ENCODE data around the gene MS4A10. TPM values are rescaled to one million over a fixed set of nuclear protein-coding genes. Genes with fewer than 3 reads are reported as not detected.
A peak's percentile ranks its signal among the peaks of the same experiment; 100 is the strongest.

The MS4A10 gene
- total and polyA plus RNA-seq, 4 donors: 5.5 TPM; not detected in 3

- intact Hi-C loops (cut with DNase I): no loop called here
- no peak overlapping the region for H3K4me3 ChIP-seq (ENCODE audit: low read length in 2 of 2)
- no peak overlapping the region for H3K27ac ChIP-seq (ENCODE audit: low read depth in 1 of 2, low read length in 2 of 2)
- peaks cover 0 to 2% of the 10 kb centered on the region in 2 donors for H3K27me3 ChIP-seq (ENCODE audit: control insufficient read depth in 1 of 2, insufficient read depth in 2 of 2, low read length in 1 of 2)
- WGBS, 2 donors: 71 to 80% methylated on average over 11 of the region's 11 CpGs
- no peaks in the 10 kb centered on the region for H3K9me3 ChIP-seq (ENCODE audit: control insufficient read depth, low read length)
- no peaks in the 10 kb centered on the region for H3K4me1 ChIP-seq (ENCODE audit: control insufficient read depth in 1 of 2, insufficient read depth in 2 of 2, low read length in 2 of 2)
- no peak for ATAC-seq (ENCODE audit: low FRiP score)
- no peaks in the 10 kb centered on the region for H3K36me3 ChIP-seq (ENCODE audit: control insufficient read depth in 1 of 2, insufficient read depth in 2 of 2, low read length in 1 of 2)
- DNase-seq: peak in 1 of 2 donors; percentile 41
Measured at GRCh38 chr11:60762851-60763691, 22.1 kb upstream of the MS4A10 start.

- peaks cover 0 to 2% of the 10 kb centered on the region in 2 donors for H3K27me3 ChIP-seq (ENCODE audit: control insufficient read depth in 1 of 2, insufficient read depth in 2 of 2, low read length in 1 of 2)
- H3K4me3 ChIP-seq (ENCODE audit: low read length in 2 of 2): no peak overlapping the region
- ATAC-seq (ENCODE audit: low FRiP score) (no peak), DNase-seq (peak in 1 of 2 donors; percentile 24)
- intact Hi-C loops (cut with DNase I): no loop called here
- H3K36me3 ChIP-seq (ENCODE audit: control insufficient read depth in 1 of 2, insufficient read depth in 2 of 2, low read length in 1 of 2): no peaks in the 10 kb centered on the region
- H3K27ac ChIP-seq (ENCODE audit: low read depth in 1 of 2, low read length in 2 of 2): no peak overlapping the region
- no peaks in the 10 kb centered on the region for H3K4me1 ChIP-seq (ENCODE audit: control insufficient read depth in 1 of 2, insufficient read depth in 2 of 2, low read length in 2 of 2)
- no peaks in the 10 kb centered on the region for H3K9me3 ChIP-seq (ENCODE audit: control insufficient read depth, low read length)
- WGBS, 2 donors: 85 to 87% methylated on average over 11 of the region's 11 CpGs
Measured at GRCh38 chr11:60763692-60764369, 21.3 kb upstream of the MS4A10 start.

GRCh38 chr11:60764879-60765278 is 20.3 kb upstream of the MS4A10 start:
- ATAC-seq (ENCODE audit: low FRiP score) (no peak), DNase-seq (no peak)
- 42 to 44% methylated on average over 1 of the region's 1 CpG for WGBS, 2 donors
- H3K27me3 ChIP-seq (ENCODE audit: control insufficient read depth in 1 of 2, insufficient read depth in 2 of 2, low read length in 1 of 2): peaks cover 0 to 2% of the 10 kb centered on the region in 2 donors
- no peaks in the 10 kb centered on the region for H3K4me1 ChIP-seq (ENCODE audit: control insufficient read depth in 1 of 2, insufficient read depth in 2 of 2, low read length in 2 of 2)
- H3K36me3 ChIP-seq (ENCODE audit: control insufficient read depth in 1 of 2, insufficient read depth in 2 of 2, low read length in 1 of 2): no peaks in the 10 kb centered on the region
- H3K27ac ChIP-seq (ENCODE audit: low read depth in 1 of 2, low read length in 2 of 2): no peak overlapping the region
- H3K9me3 ChIP-seq (ENCODE audit: control insufficient read depth, low read length): no peaks in the 10 kb centered on the region
- no peak overlapping the region for H3K4me3 ChIP-seq (ENCODE audit: low read length in 2 of 2)
- intact Hi-C loops (cut with DNase I): no loop called here

GRCh38 chr11:60765355-60765754 is 19.8 kb upstream of the MS4A10 start:
- intact Hi-C loops (cut with DNase I): no loop called here
- peaks cover 0 to 2% of the 10 kb centered on the region in 2 donors for H3K27me3 ChIP-seq (ENCODE audit: control insufficient read depth in 1 of 2, insufficient read depth in 2 of 2, low read length in 1 of 2)
- no peak for DNase-seq
- H3K4me3 ChIP-seq (ENCODE audit: low read length in 2 of 2): no peak overlapping the region
- 90 to 94% methylated on average over 5 of the region's 5 CpGs for WGBS, 2 donors
- no peaks in the 10 kb centered on the region for H3K4me1 ChIP-seq (ENCODE audit: control insufficient read depth in 1 of 2, insufficient read depth in 2 of 2, low read length in 2 of 2)
- no peaks in the 10 kb centered on the region for H3K36me3 ChIP-seq (ENCODE audit: control insufficient read depth in 1 of 2, insufficient read depth in 2 of 2, low read length in 1 of 2)
- no peak for ATAC-seq (ENCODE audit: low FRiP score)
- H3K27ac ChIP-seq (ENCODE audit: low read depth in 1 of 2, low read length in 2 of 2): no peak overlapping the region
- H3K9me3 ChIP-seq (ENCODE audit: control insufficient read depth, low read length): no peaks in the 10 kb centered on the region

- 59% methylated on average over 10 of the region's 10 CpGs for WGBS, 2 donors
- H3K27ac ChIP-seq (ENCODE audit: low read depth in 1 of 2, low read length in 2 of 2): no peak overlapping the region
- no peak for ATAC-seq (ENCODE audit: low FRiP score)
- peak in 1 of 2 donors; percentile 9 for DNase-seq
- no peaks in the 10 kb centered on the region for H3K4me1 ChIP-seq (ENCODE audit: control insufficient read depth in 1 of 2, insufficient read depth in 2 of 2, low read length in 2 of 2)
- H3K9me3 ChIP-seq (ENCODE audit: control insufficient read depth, low read length): no peaks in the 10 kb centered on the region
- no peak overlapping the region for H3K4me3 ChIP-seq (ENCODE audit: low read length in 2 of 2)
- H3K36me3 ChIP-seq (ENCODE audit: control insufficient read depth in 1 of 2, insufficient read depth in 2 of 2, low read length in 1 of 2): no peaks in the 10 kb centered on the region
- intact Hi-C loops (cut with DNase I): no loop called here
- peaks cover 0 to 2% of the 10 kb centered on the region in 2 donors for H3K27me3 ChIP-seq (ENCODE audit: control insufficient read depth in 1 of 2, insufficient read depth in 2 of 2, low read length in 1 of 2)
Measured at GRCh38 chr11:60766547-60766946, 18.6 kb upstream of the MS4A10 start.

- intact Hi-C loops (cut with DNase I): no loop called here
- Histone ChIP-seq H3K4me3 (ENCODE audit: low read length in 2 of 2) (no peak overlapping the region), H3K27ac (ENCODE audit: low read depth in 1 of 2, low read length in 2 of 2) (no peak overlapping the region), H3K36me3 (ENCODE audit: control insufficient read depth in 1 of 2, insufficient read depth in 2 of 2, low read length in 1 of 2) (no peaks in the 10 kb centered on the region), H3K9me3 (ENCODE audit: control insufficient read depth, low read length) (no peaks in the 10 kb centered on the region), H3K4me1 (ENCODE audit: control insufficient read depth in 1 of 2, insufficient read depth in 2 of 2, low read length in 2 of 2) (no peaks in the 10 kb centered on the region), H3K27me3 (ENCODE audit: control insufficient read depth in 1 of 2, insufficient read depth in 2 of 2, low read length in 1 of 2) (peaks cover 0 to 2% of the 10 kb centered on the region in 2 donors)
- ATAC-seq (ENCODE audit: low FRiP score) (no peak), DNase-seq (peak in 1 of 2 donors; percentile 45)
- WGBS, 2 donors: 27 to 29% methylated on average over 26 of the region's 26 CpGs
Measured at GRCh38 chr11:60767388-60767811, 17.7 kb upstream of the MS4A10 start.

- H3K9me3 ChIP-seq (ENCODE audit: control insufficient read depth, low read length): no peaks in the 10 kb centered on the region
- intact Hi-C loops (cut with DNase I): no loop called here
- peaks cover 0 to 2% of the 10 kb centered on the region in 2 donors for H3K27me3 ChIP-seq (ENCODE audit: control insufficient read depth in 1 of 2, insufficient read depth in 2 of 2, low read length in 1 of 2)
- ATAC-seq (ENCODE audit: low FRiP score): no peak
- no peak overlapping the region for H3K27ac ChIP-seq (ENCODE audit: low read depth in 1 of 2, low read length in 2 of 2)
- DNase-seq: peak in 1 of 2 donors; percentile 55
- WGBS, 2 donors: 93 to 94% methylated on average over 8 of the region's 8 CpGs
- no peaks in the 10 kb centered on the region for H3K36me3 ChIP-seq (ENCODE audit: control insufficient read depth in 1 of 2, insufficient read depth in 2 of 2, low read length in 1 of 2)
- H3K4me1 ChIP-seq (ENCODE audit: control insufficient read depth in 1 of 2, insufficient read depth in 2 of 2, low read length in 2 of 2): no peaks in the 10 kb centered on the region
- no peak overlapping the region for H3K4me3 ChIP-seq (ENCODE audit: low read length in 2 of 2)
Measured at GRCh38 chr11:60768202-60768601, 16.9 kb upstream of the MS4A10 start.

GRCh38 chr11:60769273-60769672 is 15.9 kb upstream of the MS4A10 start:
- intact Hi-C loops (cut with DNase I): no loop called here
- no peak for ATAC-seq (ENCODE audit: low FRiP score)
- Histone ChIP-seq H3K4me1 (ENCODE audit: control insufficient read depth in 1 of 2, insufficient read depth in 2 of 2, low read length in 2 of 2) (no peaks in the 10 kb centered on the region), H3K4me3 (ENCODE audit: low read length in 2 of 2) (no peak overlapping the region), H3K36me3 (ENCODE audit: control insufficient read depth in 1 of 2, insufficient read depth in 2 of 2, low read length in 1 of 2) (no peaks in the 10 kb centered on the region), H3K27me3 (ENCODE audit: control insufficient read depth in 1 of 2, insufficient read depth in 2 of 2, low read length in 1 of 2) (peaks cover 0 to 2% of the 10 kb centered on the region in 2 donors), H3K27ac (ENCODE audit: low read depth in 1 of 2, low read length in 2 of 2) (no peak overlapping the region), H3K9me3 (ENCODE audit: control insufficient read depth, low read length) (no peaks in the 10 kb centered on the region)
- DNase-seq: peak in 1 of 2 donors; percentile 30
- WGBS, 2 donors: 64 to 71% methylated on average over 4 of the region's 4 CpGs
